CD4-positive, alpha-beta T cell treated with Interleukin-17A for 1 hour (primary cell): ENCODE data around the gene AHNAK.
A peak's percentile ranks its signal among the peaks of the same experiment; 100 is the strongest.

ENCODE experiments used
- DNase-seq: peaks from one replicate; pipeline ENCODE4 v3.0.0-alpha.2; 2020

The AHNAK gene

GRCh38 chr11:62428871-62429560, 117.6 kb downstream of the AHNAK start:
- DNase-seq, result no peak

DNA sequence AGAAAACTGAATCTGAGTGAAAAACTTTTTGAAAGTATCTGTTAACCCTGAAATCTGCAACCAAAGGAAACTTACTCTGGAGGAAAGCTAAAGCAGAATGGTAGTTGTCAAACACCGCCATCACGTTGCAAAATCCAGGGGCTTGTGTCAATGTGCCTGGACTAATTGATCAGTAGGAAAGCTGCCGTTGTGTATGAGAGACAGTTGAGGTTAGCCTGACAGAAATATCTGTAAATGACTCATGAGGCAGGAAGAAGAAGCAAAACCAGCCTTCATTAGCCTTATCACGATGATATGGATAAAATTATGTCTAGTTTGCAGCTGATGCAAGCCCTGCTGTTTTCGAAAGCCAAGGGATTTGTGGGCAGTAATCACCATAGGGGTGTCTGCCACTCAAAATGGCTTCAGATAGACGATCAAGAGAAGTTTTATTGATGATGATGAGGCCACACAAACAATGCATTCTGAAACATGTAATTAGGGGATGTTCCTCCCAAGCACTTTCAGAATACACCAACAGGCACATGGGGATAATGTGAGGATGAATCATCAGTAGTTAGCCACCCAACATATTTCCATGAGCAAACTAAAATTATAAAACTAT, 118.9 kb downstream of the AHNAK start:
- peak; percentile 16 for DNase-seq

- DNase-seq, result no peak
Observed at GRCh38 chr11:62423012-62423411, 123.6 kb downstream of the AHNAK start.

DNA sequence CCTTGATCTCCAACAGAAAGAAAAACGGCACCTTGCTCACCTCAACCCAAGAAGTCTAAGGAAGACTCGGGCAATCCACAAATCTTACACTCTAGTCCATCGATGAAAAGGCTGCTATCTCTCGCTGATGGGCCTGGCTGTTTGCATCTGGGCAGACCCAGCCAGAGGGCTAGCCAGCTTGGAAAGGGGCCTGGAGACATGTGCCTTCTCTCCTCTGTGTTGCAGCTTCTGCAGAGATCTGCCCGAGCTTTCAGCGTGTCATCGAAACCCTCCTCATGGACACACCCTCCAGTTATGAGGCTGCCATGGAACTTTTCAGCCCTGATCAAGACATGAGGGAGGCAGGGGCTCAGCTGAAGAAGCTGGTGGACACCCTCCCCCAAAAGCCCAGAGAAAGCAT, 124.6 kb downstream of the AHNAK start:
- no peak for DNase-seq

- no peak for DNase-seq
Observed at GRCh38 chr11:62420882-62421281, 125.7 kb downstream of the AHNAK start.

- no peak for DNase-seq
Observed at GRCh38 chr11:62419943-62420342, 126.7 kb downstream of the AHNAK start.

GRCh38 chr11:62419314-62419929, 127.2 kb downstream of the AHNAK start:
- DNase-seq, result no peak

- no peak for DNase-seq
Observed at GRCh38 chr11:62418733-62419132, 127.9 kb downstream of the AHNAK start, which contains the start of gene SCGB1A1. SCGB1A1 (plus strand) TSS chr11:62419033; CDS start chr11:62419096, 63 bp downstream.

GRCh38 chr11:62418136-62418535, 128.5 kb downstream of the AHNAK start:
- no peak for DNase-seq

DNA sequence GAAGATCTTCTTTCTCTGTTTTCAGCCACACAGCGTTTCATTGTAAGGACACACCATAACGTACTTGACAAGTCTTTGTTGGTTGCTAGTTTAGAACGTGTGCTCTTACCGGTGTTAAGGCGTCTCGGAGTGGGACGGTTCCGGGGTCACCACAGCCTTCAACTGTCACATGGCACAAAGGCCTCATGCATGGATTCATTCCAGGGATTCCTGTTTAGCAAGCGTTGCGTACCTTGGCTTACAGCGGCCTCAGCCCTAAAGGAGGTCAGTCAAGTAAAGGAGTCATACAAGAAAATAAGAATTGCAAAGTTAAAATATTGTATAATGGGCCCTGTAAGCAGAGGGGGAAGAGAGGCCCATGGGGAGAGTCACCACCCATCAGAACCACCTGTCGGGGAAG, 130.0 kb downstream of the AHNAK start:
- no peak for DNase-seq

- no peak for DNase-seq
Observed at GRCh38 chr11:62413060-62413696, 133.4 kb downstream of the AHNAK start.

GRCh38 chr11:62411524-62411923, 135.1 kb downstream of the AHNAK start:
- no peak for DNase-seq

- DNase-seq, result no peak
Observed at GRCh38 chr11:62410972-62411371, 135.6 kb downstream of the AHNAK start.

- no peak for DNase-seq
Observed at GRCh38 chr11:62409831-62410230, 136.8 kb downstream of the AHNAK start.

DNA sequence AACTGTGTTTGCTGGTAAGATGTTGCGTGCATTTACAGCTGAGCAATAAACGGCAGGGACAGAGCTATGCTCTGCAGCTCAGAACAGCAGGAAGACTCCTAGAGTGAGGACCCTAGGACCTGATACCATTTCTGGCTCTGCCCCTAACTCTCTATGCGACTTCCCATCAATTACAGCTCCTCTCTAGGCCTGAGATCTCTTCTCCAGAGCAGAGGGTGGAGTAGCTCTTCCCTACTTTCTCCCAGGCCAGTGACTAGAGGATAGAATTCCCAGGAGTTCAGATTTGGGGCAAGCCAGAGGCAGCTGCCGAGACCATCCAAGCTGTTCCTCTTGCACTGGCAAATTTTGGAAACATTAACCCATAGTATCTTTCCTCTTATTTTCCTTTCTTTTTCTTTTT, 140.6 kb downstream of the AHNAK start:
- DNase-seq, result no peak

- no peak for DNase-seq
Observed at GRCh38 chr11:62404901-62405300, 141.7 kb downstream of the AHNAK start.

GRCh38 chr11:62404435-62404834, 142.2 kb downstream of the AHNAK start:
- no peak for DNase-seq

GRCh38 chr11:62402960-62403730, 143.5 kb downstream of the AHNAK start:
- DNase-seq, result no peak

GRCh38 chr11:62402226-62402959, 144.2 kb downstream of the AHNAK start:
- peak; percentile 60 for DNase-seq

GRCh38 chr11:62401811-62402210, 144.8 kb downstream of the AHNAK start:
- no peak for DNase-seq

- DNase-seq, result no peak
Observed at GRCh38 chr11:62401356-62401755, 145.2 kb downstream of the AHNAK start.

- no peak for DNase-seq
Observed at GRCh38 chr11:62400760-62401159, 145.8 kb downstream of the AHNAK start.
